H9 (cell line): ENCODE results near the gene UBQLN4. TPM values are rescaled to one million over a fixed set of nuclear protein-coding genes. Genes with fewer than 3 reads are reported as not detected.

ENCODE experiments used
- DNase-seq: peaks from one replicate; pipeline ENCODE4 v3.0.0-alpha.2; 2017
- H2AFZ ChIP-seq: one replicate; pipeline ENCODE4 v1.6.1; 2013; ENCODE audit warnings: mild to moderate bottlenecking, low read length, control low read depth, moderate library complexity
- H2AK5ac ChIP-seq: 2 replicates; pipeline ENCODE4 v1.6.1; 2013; ENCODE audit warnings: low read length, control low read depth, mixed read lengths; ENCODE audit not compliant: insufficient read length
- H2BK120ac ChIP-seq: one replicate; pipeline ENCODE4 v1.6.1; 2013; ENCODE audit warnings: low read depth, mild to moderate bottlenecking, low read length, control low read depth, inconsistent platforms; ENCODE audit not compliant: poor library complexity, severe bottlenecking
- H2BK12ac ChIP-seq: 2 replicates; pipeline ENCODE4 v1.6.1; 2013; ENCODE audit warnings: low read length, control low read depth, mixed read lengths, low read depth; ENCODE audit not compliant: insufficient read length
- H2BK15ac ChIP-seq: 2 replicates; pipeline ENCODE4 v1.6.1; 2013; ENCODE audit warnings: low read depth, low read length, control low read depth
- H2BK20ac ChIP-seq: one replicate; pipeline ENCODE4 v1.6.1; 2013; ENCODE audit warnings: low read depth, mild to moderate bottlenecking, low read length, control low read depth, inconsistent platforms; ENCODE audit not compliant: poor library complexity, severe bottlenecking
- H2BK5ac ChIP-seq: 2 replicates; pipeline ENCODE4 v1.6.1; 2013; ENCODE audit warnings: low read length, control low read depth, mixed read lengths; ENCODE audit not compliant: insufficient read length
- H3K14ac ChIP-seq: 2 replicates; pipeline ENCODE4 v1.6.1; 2013; ENCODE audit warnings: low read length, control low read depth; ENCODE audit not compliant: insufficient read depth
- H3K18ac ChIP-seq: 2 replicates; pipeline ENCODE4 v1.6.1; 2013; ENCODE audit warnings: low read depth, mild to moderate bottlenecking, mixed read lengths, low read length, control low read depth; ENCODE audit not compliant: insufficient read length
- H3K23ac ChIP-seq: 2 replicates; pipeline ENCODE4 v1.6.1; 2013; ENCODE audit warnings: low read length, control low read depth, mixed read lengths, low read depth; ENCODE audit not compliant: insufficient read length
- H3K23me2 ChIP-seq: 2 replicates; pipeline ENCODE4 v1.6.1; 2013; ENCODE audit warnings: low read depth, mild to moderate bottlenecking, mixed read lengths, low read length, control low read depth; ENCODE audit not compliant: insufficient read length, poor library complexity, severe bottlenecking
- H3K27ac ChIP-seq: 2 replicates; pipeline ENCODE4 v1.5.1; 2013; ENCODE audit warnings: low read length, control low read depth, mixed read lengths, low read depth; ENCODE audit not compliant: insufficient read length
- H3K27me3 ChIP-seq: 2 replicates; pipeline ENCODE4 v1.6.1; 2013; ENCODE audit warnings: low read length, control low read depth, inconsistent platforms; ENCODE audit not compliant: insufficient read depth
- H3K4ac ChIP-seq: 2 replicates; pipeline ENCODE4 v1.6.1; 2013; ENCODE audit warnings: low read depth, mild to moderate bottlenecking, control low read depth, inconsistent platforms, low read length, moderate library complexity
- H3K4me1 ChIP-seq: 2 replicates; pipeline ENCODE4 v1.6.1; 2013; ENCODE audit warnings: low read length, control low read depth, inconsistent platforms; ENCODE audit not compliant: insufficient read depth
- H3K4me2 ChIP-seq: 2 replicates; pipeline ENCODE4 v1.6.1; 2013; ENCODE audit warnings: low read length, control low read depth, mixed read lengths; ENCODE audit not compliant: insufficient read length, insufficient read depth
- H3K56ac ChIP-seq: 2 replicates; pipeline ENCODE4 v1.6.1; 2013; ENCODE audit warnings: low read depth, mild to moderate bottlenecking, mixed read lengths, low read length, control low read depth; ENCODE audit not compliant: insufficient read length
- H3K79me1 ChIP-seq: 2 replicates; pipeline ENCODE4 v1.6.1; 2013; ENCODE audit warnings: low read depth, mild to moderate bottlenecking, moderate library complexity, low read length, control low read depth, inconsistent platforms; ENCODE audit not compliant: insufficient read depth, poor library complexity, severe bottlenecking
- H3K79me2 ChIP-seq: 2 replicates; pipeline ENCODE4 v1.6.1; 2013; ENCODE audit warnings: low read length, control low read depth, inconsistent platforms; ENCODE audit not compliant: insufficient read depth
- H3K9ac ChIP-seq: 2 replicates; pipeline ENCODE4 v1.6.1; 2013; ENCODE audit warnings: low read length, control low read depth, mixed read lengths; ENCODE audit not compliant: insufficient read length; ENCODE audit errors: extremely low read depth
- H3K9me3 ChIP-seq: one replicate; pipeline ENCODE4 v1.6.1; 2013; ENCODE audit warnings: low read depth, low read length, inconsistent platforms; ENCODE audit not compliant: control insufficient read depth
- H3T11ph ChIP-seq: one replicate; pipeline ENCODE4 v1.6.1; 2013; ENCODE audit warnings: mild to moderate bottlenecking, low read length, control low read depth, inconsistent platforms
- H4K20me1 ChIP-seq: one replicate; pipeline ENCODE4 v1.6.1; 2013; ENCODE audit not compliant: control insufficient read depth, insufficient read length, insufficient read depth
- H4K5ac ChIP-seq: 2 replicates; pipeline ENCODE4 v1.6.1; 2013; ENCODE audit warnings: low read depth, mild to moderate bottlenecking, mixed read lengths, low read length, control low read depth; ENCODE audit not compliant: insufficient read length
- H4K8ac ChIP-seq: replicated peaks from 2 replicates; pipeline ENCODE4 v1.6.1; 2013; ENCODE audit warnings: low read length, control low read depth, mixed read lengths, low read depth; ENCODE audit not compliant: insufficient read length
- H4K91ac ChIP-seq: 2 replicates; pipeline ENCODE4 v1.6.1; 2013; ENCODE audit warnings: low read depth, mild to moderate bottlenecking, moderate library complexity, mixed read lengths, low read length, control low read depth; ENCODE audit not compliant: insufficient read length
- H3K27ac Mint-ChIP-seq, 3 experiments: 2 replicates in 2 of 3; 3 replicates in 1 of 3; pipeline ENCODE4 v1.8.0; 2020 to 2021; ENCODE audit warnings: mixed read lengths in 3 of 3, mild to moderate bottlenecking in 1 of 3, moderate library complexity in 1 of 3
- H3K27me3 Mint-ChIP-seq: 2 replicates; pipeline ENCODE4 v1.8.0; 2021; ENCODE audit warnings: low read depth, mild to moderate bottlenecking, moderate library complexity, mixed read lengths
- H3K36me3 Mint-ChIP-seq, 3 experiments: 2 replicates in 2 of 3; 3 replicates in 1 of 3; pipeline ENCODE4 v1.8.0; 2020 to 2021; ENCODE audit warnings: low read depth in 3 of 3, mixed read lengths in 3 of 3; ENCODE audit not compliant: insufficient read depth in 1 of 3
- H3K4me1 Mint-ChIP-seq, 2 experiments: 2 replicates each; pipeline ENCODE4 v1.8.0; 2020; ENCODE audit warnings: mixed read lengths in 2 of 2
- H3K4me3 Mint-ChIP-seq, 2 experiments: 2 replicates in 1 of 2; 3 replicates in 1 of 2; pipeline ENCODE4 v1.8.0; 2020 to 2021; ENCODE audit warnings: mild to moderate bottlenecking in 2 of 2, mixed read lengths in 2 of 2, moderate library complexity in 1 of 2
- H3K9me3 Mint-ChIP-seq, 2 experiments: 2 replicates in 1 of 2; 3 replicates in 1 of 2; pipeline ENCODE4 v1.8.0; 2020; ENCODE audit warnings: mild to moderate bottlenecking in 2 of 2, mixed read lengths in 2 of 2, moderate library complexity in 1 of 2
- CTCF ChIP-seq: fragments of 200-600 bp; sonication (generic); conservative IDR thresholded peaks from 3 replicates; pipeline ENCODE4 v1.8.0; 2021; ENCODE audit warnings: antibody characterized with exemption, mild to moderate bottlenecking
- WGBS: extraction: QIAGEN DNeasy Blood & Tissue Kit; methylation state at CpG from one replicate; pipeline ENCODE4 v1.1.7; 2013; ENCODE audit warnings: missing lambda C conversion rate, low lambda C conversion rate, mixed read lengths; ENCODE audit not compliant: insufficient read length; ENCODE audit errors: extremely low coverage; 5-methylcytosine and 5-hydroxymethylcytosine counted together
- total RNA-seq: library from RNA; stranded (reverse); gene quantifications from 2 replicates; pipeline ENCODE4 v1.2.1, GENCODE V29; 2021

Gene UBQLN4
- total RNA-seq, 1 experiment from 2014 or later, result 49.4 TPM

GRCh38 chr1:156050376-156050775 is 3.2 kb downstream of the UBQLN4 start:
- WGBS, result no CpG with 5 or more reads among the region's 4 CpGs
- peaks cover 13 to 15% of the 10 kb centered on the region in 2 experiments for H3K4me1 Mint-ChIP-seq
- Histone ChIP-seq H3K9me3 (no peaks in the 10 kb centered on the region), H3K4ac (no peak overlapping the region), H2AK5ac (no peak overlapping the region), H2BK20ac (no peak overlapping the region), H3K27me3 (no peaks in the 10 kb centered on the region), H2BK12ac (no peak overlapping the region), H3K14ac (no peak overlapping the region), H3K9ac (no peak overlapping the region), H3K23me2 (peaks cover 9% of the 10 kb centered on the region), H4K8ac (no peak overlapping the region), H3T11ph (no peak overlapping the region), H3K4me2 (no peak overlapping the region), H2BK5ac (no peak overlapping the region), H3K4me1 (no peaks in the 10 kb centered on the region), H3K23ac (no peak overlapping the region), H2BK15ac (no peak overlapping the region), H3K56ac (no peak overlapping the region), H3K79me2 (no peaks in the 10 kb centered on the region; the same call in 1 of the 2 replicates), H3K79me1 (peaks cover 4% of the 10 kb centered on the region), H3K27ac (no peak overlapping the region), H2BK120ac (no peak overlapping the region), H4K5ac (no peak overlapping the region), H4K20me1 (no peaks in the 10 kb centered on the region), H4K91ac (no peak overlapping the region), H2AFZ (no peak overlapping the region), H3K18ac (no peak overlapping the region)
- no peaks in the 10 kb centered on the region for H3K27me3 Mint-ChIP-seq
- peaks cover 10 to 42% (median 41%) of the 10 kb centered on the region in 3 experiments for H3K36me3 Mint-ChIP-seq
- no peak overlapping the region for H3K4me3 Mint-ChIP-seq
- no peak for DNase-seq
- TF ChIP-seq CTCF, result no peak
- H3K9me3 Mint-ChIP-seq, result no peaks in the 10 kb centered on the region
- no peak overlapping the region for H3K27ac Mint-ChIP-seq
